ENCODE results near the gene SLC10A3.

The SLC10A3 gene

GRCh38 chrX:154490414-154491083, at the start of gene SLC10A3:
Gene SLC10A3, minus strand, starts transcription at chrX:154490629. Its CDS starts 1,689 bp downstream, at chrX:154488940.
- peak; percentile 18 for DNase-seq

DNA sequence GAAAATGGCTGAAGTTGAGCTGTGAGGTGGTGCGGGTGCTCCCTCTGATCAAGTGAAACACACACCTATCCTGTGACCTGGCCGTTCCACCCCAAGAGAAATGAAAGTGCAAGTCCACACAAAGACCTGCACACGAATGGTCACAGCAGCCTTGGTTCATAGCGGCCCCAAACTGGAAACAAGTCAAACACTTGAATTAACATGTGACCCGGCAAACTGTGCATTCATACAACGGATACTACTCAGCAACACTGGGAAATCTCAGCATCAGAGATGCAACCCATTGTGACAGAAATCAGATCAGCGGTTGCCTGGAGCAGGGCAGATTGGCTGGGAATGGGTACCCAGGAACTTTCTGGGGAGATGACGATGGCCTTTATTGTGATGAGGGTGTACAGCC, 48.6 kb upstream of the SLC10A3 start:
- DNase-seq: no peak

GRCh38 chrX:154535892-154536291, 45.5 kb upstream of the SLC10A3 start:
- DNase-seq: no peak

DNA sequence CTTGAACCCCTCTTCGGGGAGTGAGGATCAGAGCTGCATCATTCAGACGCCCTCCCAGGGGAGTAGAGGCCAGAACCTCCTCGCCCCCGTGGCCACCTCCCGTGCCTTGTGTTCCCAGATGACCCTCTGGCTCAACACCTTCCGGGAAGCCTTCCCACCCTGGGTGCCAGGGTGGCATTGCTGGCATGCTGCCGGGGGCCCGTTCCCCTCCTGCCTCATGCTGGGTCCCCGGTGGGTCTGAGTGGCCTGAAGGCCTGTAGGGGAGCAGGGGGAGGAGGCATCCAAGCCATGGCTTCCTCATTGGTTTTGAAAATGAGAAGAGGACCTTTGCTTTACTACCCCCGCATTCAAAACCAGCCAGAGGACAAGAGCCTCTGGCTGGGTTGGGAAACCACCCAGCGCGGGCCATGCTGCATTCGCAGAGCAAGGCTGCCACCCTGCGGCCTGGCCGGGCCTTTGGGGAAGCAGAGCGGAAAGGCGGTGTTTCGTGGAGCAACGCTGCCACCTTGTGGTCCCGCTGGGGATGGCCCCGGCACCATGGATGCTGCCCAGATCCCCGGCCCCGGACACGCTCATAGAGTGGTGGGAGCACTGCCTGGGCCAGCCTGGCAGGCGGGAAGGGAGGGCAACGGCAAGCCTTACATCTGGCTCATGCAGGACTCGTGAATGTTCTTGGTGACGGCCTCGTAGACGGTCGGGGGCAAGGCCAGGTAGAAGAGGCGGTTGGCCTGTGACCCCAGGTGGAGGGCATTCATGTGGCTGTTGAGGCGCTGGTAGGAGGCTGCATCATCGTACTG, 44.3 kb upstream of the SLC10A3 start:
- peak; percentile 19 for DNase-seq

- DNase-seq: no peak
These were observed 42.3 kb upstream of the SLC10A3 start for GRCh38 chrX:154532690-154533089.

- DNase-seq: no peak
These were observed 41.2 kb upstream of the SLC10A3 start for GRCh38 chrX:154531626-154532025.

DNA sequence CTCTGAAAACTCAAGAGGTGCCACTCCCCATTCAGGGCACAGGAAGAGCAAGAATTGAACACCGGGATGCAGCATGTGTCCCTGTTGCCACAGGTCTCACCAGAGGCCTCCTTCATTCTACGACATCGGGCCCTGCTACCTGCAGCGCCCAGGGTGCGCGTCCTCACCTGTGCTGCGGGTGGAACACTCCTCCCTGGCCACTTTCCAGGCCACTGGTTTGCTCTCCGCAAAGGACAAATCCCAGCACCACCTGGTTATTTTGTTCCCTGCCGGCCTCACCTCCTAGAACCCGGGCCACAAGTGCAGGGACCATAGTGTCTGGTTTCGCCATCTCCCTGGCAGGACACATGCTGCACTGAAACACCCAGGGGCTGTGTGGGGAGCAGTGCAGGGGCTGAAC, 39.9 kb upstream of the SLC10A3 start:
- no peak for DNase-seq

DNA sequence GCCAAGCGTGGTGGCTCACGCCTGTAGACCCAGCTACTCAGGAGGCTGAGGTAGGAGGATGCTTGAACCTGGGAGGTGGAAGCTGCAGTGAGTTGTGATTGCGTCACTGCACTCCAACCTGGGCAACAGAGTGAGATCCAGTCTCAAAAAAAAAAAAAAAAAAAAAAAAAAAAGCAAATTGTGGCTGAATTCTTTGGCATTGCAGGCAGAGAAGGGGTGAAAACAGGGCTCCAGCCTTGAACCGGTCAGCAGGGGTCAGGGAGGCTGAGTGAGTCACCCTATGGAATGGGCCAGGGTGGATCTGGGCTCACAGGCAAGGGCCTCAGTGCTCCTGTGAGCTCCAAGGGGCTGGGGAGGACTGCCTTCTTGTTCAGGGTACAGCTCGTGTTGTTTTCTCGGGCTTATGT, 38.8 kb upstream of the SLC10A3 start:
- no peak for DNase-seq

DNA sequence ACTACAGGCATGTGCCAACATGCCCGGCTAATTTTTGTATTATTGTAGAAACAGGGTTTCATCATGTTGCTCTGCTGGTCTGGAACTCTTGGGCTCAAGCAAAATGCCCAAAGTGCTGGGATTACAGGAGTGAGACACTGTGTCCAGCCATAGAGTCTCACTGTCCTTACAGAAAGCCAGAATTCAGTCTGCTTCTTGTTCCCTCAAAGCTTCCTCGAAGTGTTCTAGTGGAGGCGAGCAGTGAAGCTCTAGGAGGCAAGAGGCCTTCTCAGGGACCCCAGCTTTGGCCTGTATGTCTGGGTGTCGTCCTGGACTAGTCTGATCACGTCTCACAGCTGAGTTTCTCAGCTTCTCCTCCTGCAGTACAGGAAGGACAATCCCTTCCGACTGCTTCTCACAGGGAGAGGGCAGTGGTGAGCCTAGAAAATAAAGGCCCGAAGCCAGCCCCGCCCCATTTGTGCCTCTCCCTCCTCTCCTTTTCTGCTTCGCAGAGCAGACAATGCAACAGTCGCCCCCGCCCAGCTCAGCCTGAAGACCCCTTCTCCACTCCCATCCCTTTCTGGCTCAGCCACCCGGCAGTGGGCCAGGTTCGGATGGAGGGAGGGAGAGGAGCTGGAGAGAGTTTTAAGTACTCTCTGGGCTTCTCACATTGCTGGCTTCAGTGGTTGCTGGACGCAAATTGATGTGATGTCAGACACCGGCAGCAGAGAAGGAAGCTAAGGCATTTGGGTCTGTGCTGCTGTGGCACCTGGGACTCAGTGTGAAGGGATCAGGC, 36.7 kb upstream of the SLC10A3 start:
- peak; percentile 2 for DNase-seq

DNA sequence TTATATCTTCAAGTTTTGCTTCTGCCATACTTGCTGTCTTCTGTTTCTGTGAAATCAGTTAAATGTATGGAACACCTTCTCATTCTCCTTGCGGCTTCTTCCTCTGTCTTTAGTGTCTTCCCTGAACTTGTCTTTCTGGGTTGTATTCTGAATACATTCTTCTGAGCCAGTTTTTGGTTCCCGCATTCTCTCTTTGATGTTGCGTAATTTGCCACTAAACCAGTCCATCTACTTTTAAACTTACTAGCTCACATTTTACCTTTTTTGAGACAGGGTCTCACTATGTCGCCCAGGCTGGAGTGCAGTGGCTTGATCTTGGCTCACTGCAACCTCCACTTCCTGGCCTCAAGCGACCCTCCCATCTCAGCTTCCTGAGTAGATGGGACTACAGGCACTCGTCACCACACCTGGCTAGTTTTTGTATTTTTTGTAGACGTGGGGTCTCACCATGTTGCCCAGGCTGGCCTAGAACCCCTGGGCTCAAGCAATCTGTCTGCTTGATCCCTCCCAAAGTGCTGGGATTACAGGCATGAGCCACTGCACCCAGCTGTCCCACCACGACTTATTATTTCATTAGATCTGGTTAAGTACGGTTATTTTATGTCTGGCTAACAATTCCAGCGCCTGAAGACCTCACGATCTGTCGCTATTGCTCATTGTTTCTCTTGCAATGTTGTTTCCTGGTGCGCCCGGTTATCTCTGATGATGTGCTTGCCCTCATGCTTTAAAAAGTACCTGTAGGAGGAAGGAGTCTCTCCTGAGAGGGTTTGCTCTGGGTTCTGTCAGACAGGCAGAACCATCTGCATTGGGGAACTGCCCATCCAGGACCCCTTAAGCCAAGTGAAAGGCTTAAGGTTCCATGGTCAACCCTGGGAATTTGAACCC, 35.4 kb upstream of the SLC10A3 start:
- no peak for DNase-seq

DNA sequence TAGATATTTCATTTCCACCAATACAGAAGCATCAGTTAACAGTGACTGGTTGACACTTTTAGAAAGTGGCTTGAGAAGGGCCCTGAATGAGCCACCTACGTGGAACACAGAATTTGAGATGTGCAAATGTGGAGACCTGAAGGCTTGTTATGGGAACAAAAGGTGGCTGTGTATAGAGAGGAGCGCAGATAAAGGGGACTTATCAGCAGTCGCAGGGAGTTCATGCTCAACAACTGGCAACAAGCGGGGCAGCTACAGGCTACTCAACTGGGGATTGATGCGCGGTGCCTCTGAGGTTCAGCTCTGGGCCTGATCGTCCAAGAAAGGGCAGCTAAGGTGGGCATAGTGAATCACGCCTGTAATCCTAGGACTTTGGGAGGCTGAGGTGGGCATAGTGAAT, 29.0 kb upstream of the SLC10A3 start:
- DNase-seq: no peak

GRCh38 chrX:154517101-154517781, 26.8 kb upstream of the SLC10A3 start:
- no peak for DNase-seq

DNA sequence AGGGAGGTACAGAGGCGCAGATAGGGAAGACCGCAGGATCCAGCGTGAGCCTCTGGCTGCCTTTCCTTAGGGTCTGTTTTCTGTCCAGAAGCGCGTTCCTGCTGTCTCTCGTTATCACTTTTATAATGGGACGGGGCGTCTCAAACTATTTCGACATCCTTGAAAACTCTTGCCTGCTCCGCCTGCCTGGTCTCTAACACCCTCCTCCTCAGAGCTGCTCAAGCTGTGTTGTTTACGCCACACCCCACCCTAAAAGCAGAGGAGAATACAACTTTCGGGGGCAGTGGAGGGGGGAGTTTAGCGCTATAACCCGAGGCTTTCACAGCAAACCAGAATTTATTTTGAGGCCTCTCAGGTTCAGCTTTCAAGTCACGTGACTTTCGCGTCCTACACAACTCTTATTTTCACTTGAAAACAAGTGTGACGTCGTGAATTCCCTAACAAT, 26.2 kb upstream of the SLC10A3 start:
- DNase-seq: no peak

GRCh38 chrX:154515966-154516655, 25.7 kb upstream of the SLC10A3 start, which contains the start of gene FAM3A:
Gene FAM3A, minus strand, starts transcription at chrX:154516232. Its CDS starts 460 bp downstream, at chrX:154515772.
- DNase-seq: peak; percentile 1

DNA sequence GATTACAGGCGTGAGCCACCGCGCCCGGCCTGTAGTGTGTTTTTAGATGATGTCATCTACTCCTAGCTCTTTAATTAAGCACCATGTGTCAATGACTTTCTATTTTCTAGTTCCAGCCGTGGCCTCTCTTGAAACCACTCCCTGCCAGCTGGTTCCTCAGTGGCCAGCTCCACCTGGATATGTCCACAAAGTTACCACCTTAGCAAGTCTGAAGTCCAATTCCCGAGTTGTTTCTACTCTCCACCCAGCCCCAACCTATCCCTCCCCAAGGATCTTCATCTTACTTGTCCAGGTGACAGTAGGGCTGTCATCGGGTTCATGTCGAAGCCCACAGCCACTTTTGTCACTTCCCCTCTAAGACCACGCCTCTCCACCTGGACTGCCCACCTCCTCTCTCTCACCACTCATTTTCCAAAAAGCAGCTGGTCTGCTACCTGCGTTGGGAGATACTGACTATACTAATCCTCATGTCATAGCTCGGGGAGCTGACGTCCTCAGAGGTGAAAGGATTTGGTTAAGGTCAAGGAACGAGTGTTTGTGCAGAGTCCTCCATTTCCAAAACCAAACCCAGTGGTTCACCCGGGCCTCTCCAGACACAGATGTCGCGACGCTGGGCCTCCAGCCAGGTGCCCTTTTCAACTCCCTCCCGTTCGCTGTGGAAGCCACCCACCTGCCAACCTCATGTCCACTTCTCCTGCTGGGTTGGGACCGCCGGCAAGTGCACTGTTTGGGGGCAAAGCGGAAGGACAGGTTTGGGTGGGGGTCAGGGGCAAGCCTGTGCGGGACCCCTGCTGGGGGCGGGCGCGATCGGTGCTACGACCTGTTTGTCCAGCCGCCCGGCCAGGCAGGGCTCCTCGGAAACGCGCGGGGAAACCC, 24.9 kb upstream of the SLC10A3 start:
- DNase-seq: no peak

DNA sequence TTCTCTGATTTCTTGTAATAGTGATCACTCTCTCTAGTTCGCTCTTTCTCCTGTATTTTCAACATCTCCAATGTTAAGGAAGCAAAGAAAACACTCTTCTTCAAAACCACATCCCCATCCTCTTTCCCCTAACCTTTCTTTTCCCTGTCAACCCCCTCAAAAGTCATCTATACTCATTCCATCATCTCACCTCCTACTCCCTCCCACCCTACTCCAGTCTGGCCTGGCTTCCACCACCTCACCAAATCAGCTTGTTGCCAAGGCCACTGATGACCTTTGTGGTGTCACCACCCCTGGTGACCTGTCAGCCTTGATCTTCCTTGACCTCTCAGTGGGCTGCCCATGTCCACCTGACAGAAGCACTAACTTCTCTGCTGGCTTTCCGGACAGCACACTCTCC, 23.3 kb upstream of the SLC10A3 start:
- DNase-seq: no peak

GRCh38 chrX:154512879-154513553, 22.6 kb upstream of the SLC10A3 start:
- no peak for DNase-seq

DNA sequence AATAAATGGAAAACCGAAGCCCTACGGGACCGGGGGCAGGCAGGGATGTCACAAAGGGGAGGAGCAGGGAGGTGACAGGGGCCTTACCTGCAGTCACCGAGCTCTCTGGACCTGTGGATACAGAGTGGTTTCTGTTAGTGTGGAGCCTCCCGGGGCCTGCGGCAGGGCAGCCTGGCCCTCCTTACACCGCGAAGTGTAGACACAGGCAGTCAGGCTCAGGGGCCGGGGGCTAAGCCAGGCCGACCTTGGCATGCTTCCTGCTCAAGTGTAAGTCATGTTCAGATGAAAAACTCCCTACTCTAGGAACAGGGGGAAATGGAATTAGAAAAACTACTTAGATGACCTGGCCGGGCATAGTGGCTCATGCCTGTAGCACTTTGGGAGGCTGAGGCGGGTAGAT, 21.3 kb upstream of the SLC10A3 start:
- DNase-seq: no peak

DNA sequence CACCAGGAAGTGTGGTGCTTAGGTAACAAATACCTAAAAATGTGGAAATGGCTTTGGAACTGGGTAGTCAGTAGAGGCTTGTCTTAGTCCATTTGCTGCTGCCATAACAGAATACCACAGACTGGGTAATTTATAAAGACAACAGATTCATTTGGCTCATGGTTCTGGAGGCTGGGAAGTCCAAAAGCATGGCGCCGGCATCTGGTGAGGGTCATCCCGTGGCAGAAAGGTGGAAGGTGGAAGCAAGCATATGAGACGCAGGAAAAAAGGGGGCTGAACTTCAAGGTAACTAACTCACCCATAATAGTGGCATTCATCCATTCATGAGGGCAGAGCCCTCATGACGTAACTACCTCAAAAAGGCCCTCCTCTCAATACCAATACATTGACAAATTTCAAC, 19.0 kb upstream of the SLC10A3 start:
- DNase-seq: no peak

GRCh38 chrX:154508384-154508745, 17.9 kb upstream of the SLC10A3 start:
- no peak for DNase-seq

Measured in SIG-M5 (cell line).